T-helper 1 cell treated with Interleukin-12 subunit alpha and Interleukin-12 subunit beta and Interleukin-4 antibody, amounts not matched to agents 30 μg/mL and 1 μg/mL, for 36 hours (primary cell): ENCODE measurements around the gene JUND.
A peak's percentile ranks its signal among the peaks of the same experiment; 100 is the strongest.
"Not testable (repeated sequence)": the region's sequence is repeated elsewhere in the genome, so short reads cannot be mapped to it uniquely, and the experiment has no call there.

ENCODE experiments used
- H3K27ac Mint-ChIP-seq: one replicate; pipeline ENCODE4 v1.8.0; 2021; ENCODE audit warnings: mild to moderate bottlenecking, mixed read lengths
- H3K27me3 Mint-ChIP-seq: one replicate; pipeline ENCODE4 v1.8.0; 2021; ENCODE audit warnings: low read depth, mixed read lengths
- H3K36me3 Mint-ChIP-seq: one replicate; pipeline ENCODE4 v1.8.0; 2021; ENCODE audit warnings: low read depth, mixed read lengths
- H3K4me1 Mint-ChIP-seq: one replicate; pipeline ENCODE4 v1.8.0; 2021; ENCODE audit warnings: low read depth, mixed read lengths
- H3K4me3 Mint-ChIP-seq: one replicate; pipeline ENCODE4 v1.8.0; 2021; ENCODE audit warnings: mild to moderate bottlenecking, moderate library complexity, mixed read lengths
- H3K9me3 Mint-ChIP-seq: one replicate; pipeline ENCODE4 v1.8.0; 2021; ENCODE audit warnings: mixed read lengths

JUND gene

DNA sequence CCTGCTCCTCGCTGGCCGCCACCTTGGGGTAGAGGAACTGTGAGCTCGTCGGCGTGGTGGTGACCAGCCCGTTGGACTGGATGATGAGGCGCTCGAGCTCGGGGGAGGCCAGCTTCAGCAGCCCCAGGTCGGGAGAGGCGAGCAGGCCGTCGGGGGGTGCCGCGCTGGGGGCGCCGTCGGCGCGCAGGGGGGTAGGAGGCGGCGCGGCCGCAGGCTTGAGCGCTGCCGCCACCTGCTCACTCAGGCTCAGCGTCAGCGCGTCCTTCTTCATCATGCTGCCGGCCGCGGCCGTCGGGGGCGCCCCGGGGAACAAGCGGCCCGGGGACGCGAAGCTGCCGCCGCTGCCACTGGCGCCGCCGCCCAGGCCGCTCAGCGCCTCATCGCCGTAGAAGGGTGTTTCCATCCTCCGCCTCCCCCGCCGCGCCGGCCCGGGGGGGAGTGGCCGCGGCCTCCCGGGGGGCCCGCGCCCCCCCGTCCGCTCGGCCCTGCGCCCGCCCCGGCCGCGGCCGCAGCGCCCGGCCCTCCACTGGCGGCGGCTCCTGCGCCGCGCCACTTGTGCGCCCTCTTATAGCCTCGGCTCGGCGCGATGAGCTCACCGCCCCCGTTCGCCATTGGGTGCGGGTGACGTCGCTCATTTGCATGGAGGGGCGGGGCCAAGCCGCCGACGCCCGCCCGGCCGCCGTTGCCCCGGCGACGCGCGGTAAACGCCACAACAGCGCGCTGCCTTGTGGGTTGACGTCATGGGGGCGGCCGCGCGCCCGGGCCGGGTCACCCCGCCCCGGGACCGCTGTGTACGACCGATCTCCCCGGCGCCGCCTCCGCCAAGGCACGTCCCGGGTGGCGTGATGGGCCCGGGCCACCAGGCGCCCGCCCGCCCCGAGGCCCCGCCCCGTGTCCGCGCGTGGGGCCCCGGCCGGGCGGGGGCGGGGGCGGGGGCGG, at the start of gene JUND:
Gene JUND, minus strand, starts transcription at position 541 of the 939 bp plus-strand sequence. Its CDS starts 138 bp downstream, at position 403.
- peak within 1 kb of the TSS; percentile 90 for H3K4me3 Mint-ChIP-seq
- H3K9me3 Mint-ChIP-seq: no peaks in the 10 kb centered on the region
- H3K27me3 Mint-ChIP-seq: no peaks in the 10 kb centered on the region
- H3K36me3 Mint-ChIP-seq: peaks cover 24% of the 10 kb centered on the region
- H3K27ac Mint-ChIP-seq: peak within 1 kb of the TSS; percentile 96
- H3K4me1 Mint-ChIP-seq: peaks cover 39% of the 10 kb centered on the region

GRCh38 chr19:18330868-18331267, 49.4 kb upstream of the JUND start:
- Mint-ChIP-seq H3K9me3 (no peaks in the 10 kb centered on the region), H3K27me3 (no peaks in the 10 kb centered on the region), H3K36me3 (no peaks in the 10 kb centered on the region), H3K27ac (no peak overlapping the region), H3K4me3 (no peak overlapping the region), H3K4me1 (peaks cover 13% of the 10 kb centered on the region)

DNA sequence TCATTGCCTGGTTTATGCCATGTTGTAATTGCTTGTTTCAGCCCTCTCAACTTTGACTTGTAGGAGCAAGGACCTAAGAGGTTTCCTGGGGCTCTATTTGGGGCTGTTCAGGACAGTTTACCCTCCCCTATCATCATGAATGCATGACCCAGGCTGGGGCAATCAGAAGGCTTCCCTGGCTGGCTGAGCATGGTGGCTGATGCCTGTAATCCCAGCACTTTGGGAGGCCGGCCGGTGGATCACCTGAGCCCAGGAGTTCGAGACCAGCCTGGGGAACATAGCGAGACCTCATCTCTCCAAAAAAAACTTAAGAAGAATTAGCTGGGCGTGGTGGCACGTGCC, 47.6 kb upstream of the JUND start:
- H3K4me3 Mint-ChIP-seq: no peak overlapping the region
- H3K36me3 Mint-ChIP-seq: no peaks in the 10 kb centered on the region
- no peaks in the 10 kb centered on the region for H3K27me3 Mint-ChIP-seq
- H3K4me1 Mint-ChIP-seq: peaks cover 14% of the 10 kb centered on the region
- no peaks in the 10 kb centered on the region for H3K9me3 Mint-ChIP-seq
- H3K27ac Mint-ChIP-seq: no peak overlapping the region

GRCh38 chr19:18328340-18329034, 47.1 kb upstream of the JUND start:
- peak overlapping the region; percentile 68 for H3K4me3 Mint-ChIP-seq
- no peaks in the 10 kb centered on the region for H3K27me3 Mint-ChIP-seq
- H3K36me3 Mint-ChIP-seq: no peaks in the 10 kb centered on the region
- H3K27ac Mint-ChIP-seq: peak overlapping the region; percentile 50
- no peaks in the 10 kb centered on the region for H3K9me3 Mint-ChIP-seq
- peaks cover 18% of the 10 kb centered on the region for H3K4me1 Mint-ChIP-seq

DNA sequence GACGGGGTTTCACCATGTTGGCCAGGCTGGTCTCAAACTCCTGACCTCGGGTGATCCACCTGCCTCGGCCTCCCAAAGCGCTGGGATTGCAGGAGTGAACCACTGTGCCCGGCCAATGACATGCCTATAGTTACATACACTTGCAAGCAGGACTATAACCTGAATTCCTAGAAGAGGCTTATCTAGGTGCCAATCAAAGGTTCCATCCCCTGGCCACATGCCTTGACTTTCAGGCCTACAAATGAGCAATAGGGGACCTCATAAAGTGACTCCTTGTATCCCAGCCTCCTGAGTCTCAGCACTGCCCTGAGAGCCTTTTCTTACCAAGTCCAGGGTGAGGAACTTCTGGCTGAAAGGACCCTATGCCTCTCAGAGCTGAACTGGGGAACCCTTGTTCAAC, 45.4 kb upstream of the JUND start:
- Mint-ChIP-seq H3K36me3 (peaks cover 3% of the 10 kb centered on the region), H3K9me3 (no peaks in the 10 kb centered on the region), H3K4me1 (peaks cover 28% of the 10 kb centered on the region), H3K4me3 (no peak overlapping the region), H3K27ac (no peak overlapping the region), H3K27me3 (no peaks in the 10 kb centered on the region)

GRCh38 chr19:18324373-18324731, 42.9 kb upstream of the JUND start:
- not testable (repeated sequence) for H3K4me3 Mint-ChIP-seq, H3K27me3 Mint-ChIP-seq, H3K9me3 Mint-ChIP-seq
- peaks cover 23% of the 10 kb centered on the region for H3K36me3 Mint-ChIP-seq
- H3K27ac Mint-ChIP-seq: peak overlapping the region; percentile 90
- H3K4me1 Mint-ChIP-seq: peaks cover 46% of the 10 kb centered on the region

DNA sequence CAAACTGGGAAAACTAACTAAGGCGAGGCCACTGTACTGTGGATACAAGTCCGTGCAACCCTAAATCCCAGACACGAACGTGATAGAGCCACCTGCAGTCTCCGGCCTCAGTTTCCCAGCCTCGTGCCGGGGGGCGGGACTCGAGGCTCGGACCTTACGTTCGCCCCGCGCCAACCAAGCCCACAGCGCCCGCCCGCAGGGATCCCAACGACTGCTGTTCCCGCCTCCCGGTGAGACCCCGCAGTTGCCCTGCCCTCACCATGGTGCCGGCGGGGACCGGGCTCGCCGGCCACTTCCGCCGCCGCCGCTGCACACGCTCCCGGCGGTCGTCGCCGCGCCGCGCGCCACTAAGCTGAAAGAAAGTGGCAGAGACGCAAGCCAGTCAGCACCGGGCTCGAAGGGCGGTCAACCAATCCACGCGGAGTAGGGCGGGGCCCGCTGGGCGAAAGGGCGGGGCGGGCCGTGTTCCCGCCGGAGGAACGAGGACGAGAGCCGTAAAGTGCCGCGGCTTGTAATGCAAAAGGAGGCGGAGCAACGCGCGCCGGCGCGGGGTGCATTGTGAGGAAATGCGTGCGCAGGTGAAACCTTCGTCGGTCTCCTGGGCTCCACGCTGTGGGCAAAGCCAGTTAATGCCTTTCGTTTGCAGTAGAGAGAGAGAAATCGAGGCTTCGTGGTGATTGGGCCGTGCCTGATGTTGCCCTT, 41.5 kb upstream of the JUND start, which contains the start of gene LSM4:
Gene LSM4, minus strand, starts transcription at position 318 of the 702 bp plus-strand sequence. Its CDS starts 56 bp downstream, at position 262.
- H3K36me3 Mint-ChIP-seq: peaks cover 25% of the 10 kb centered on the region
- H3K27ac Mint-ChIP-seq: peak within 1 kb of the TSS; percentile 93
- H3K4me1 Mint-ChIP-seq: peaks cover 47% of the 10 kb centered on the region
- peak within 1 kb of the TSS; percentile 92 for H3K4me3 Mint-ChIP-seq
- H3K27me3 Mint-ChIP-seq: no peaks in the 10 kb centered on the region
- H3K9me3 Mint-ChIP-seq: no peaks in the 10 kb centered on the region

- Mint-ChIP-seq H3K9me3 (no peaks in the 10 kb centered on the region), H3K27me3 (no peaks in the 10 kb centered on the region), H3K4me3 (peak overlapping the region; percentile 92), H3K27ac (peak overlapping the region; percentile 93), H3K36me3 (peaks cover 25% of the 10 kb centered on the region), H3K4me1 (peaks cover 52% of the 10 kb centered on the region)
These were observed 40.9 kb upstream of the JUND start for GRCh38 chr19:18322318-18322758.

DNA sequence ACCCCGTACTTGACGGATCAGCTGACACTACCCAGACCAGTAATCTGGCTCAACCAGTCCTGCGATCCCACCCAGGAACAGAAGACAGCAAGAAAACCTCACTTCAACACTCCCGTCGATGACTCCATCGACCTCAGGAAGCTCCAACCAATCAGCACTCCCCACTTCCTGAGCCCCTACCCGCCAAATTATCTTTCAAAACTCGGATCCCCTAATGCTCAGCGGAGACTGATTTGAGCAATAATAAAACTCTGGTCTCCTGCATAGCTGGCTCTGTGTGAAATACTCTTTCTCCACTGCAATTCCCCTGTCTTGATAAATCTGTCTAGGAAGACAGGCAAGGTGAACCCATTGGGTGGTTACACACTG, 40.3 kb upstream of the JUND start:
- H3K4me1 Mint-ChIP-seq: peaks cover 52% of the 10 kb centered on the region
- no peaks in the 10 kb centered on the region for H3K9me3 Mint-ChIP-seq
- H3K27ac Mint-ChIP-seq: peak overlapping the region; percentile 93
- peaks cover 25% of the 10 kb centered on the region for H3K36me3 Mint-ChIP-seq
- H3K4me3 Mint-ChIP-seq: peak overlapping the region; percentile 92
- no peaks in the 10 kb centered on the region for H3K27me3 Mint-ChIP-seq

GRCh38 chr19:18320865-18321733, 39.7 kb upstream of the JUND start:
- Mint-ChIP-seq H3K27ac (peak overlapping the region; percentile 93), H3K27me3 (no peaks in the 10 kb centered on the region), H3K4me3 (peak overlapping the region; percentile 92), H3K9me3 (no peaks in the 10 kb centered on the region), H3K4me1 (peaks cover 52% of the 10 kb centered on the region), H3K36me3 (peaks cover 25% of the 10 kb centered on the region)

- no peaks in the 10 kb centered on the region for H3K27me3 Mint-ChIP-seq
- peaks cover 52% of the 10 kb centered on the region for H3K4me1 Mint-ChIP-seq
- H3K4me3 Mint-ChIP-seq: peak overlapping the region; percentile 31
- H3K9me3 Mint-ChIP-seq: no peaks in the 10 kb centered on the region
- peak overlapping the region; percentile 83 for H3K27ac Mint-ChIP-seq
- peaks cover 25% of the 10 kb centered on the region for H3K36me3 Mint-ChIP-seq
These were observed 38.2 kb upstream of the JUND start for GRCh38 chr19:18319591-18320135.

DNA sequence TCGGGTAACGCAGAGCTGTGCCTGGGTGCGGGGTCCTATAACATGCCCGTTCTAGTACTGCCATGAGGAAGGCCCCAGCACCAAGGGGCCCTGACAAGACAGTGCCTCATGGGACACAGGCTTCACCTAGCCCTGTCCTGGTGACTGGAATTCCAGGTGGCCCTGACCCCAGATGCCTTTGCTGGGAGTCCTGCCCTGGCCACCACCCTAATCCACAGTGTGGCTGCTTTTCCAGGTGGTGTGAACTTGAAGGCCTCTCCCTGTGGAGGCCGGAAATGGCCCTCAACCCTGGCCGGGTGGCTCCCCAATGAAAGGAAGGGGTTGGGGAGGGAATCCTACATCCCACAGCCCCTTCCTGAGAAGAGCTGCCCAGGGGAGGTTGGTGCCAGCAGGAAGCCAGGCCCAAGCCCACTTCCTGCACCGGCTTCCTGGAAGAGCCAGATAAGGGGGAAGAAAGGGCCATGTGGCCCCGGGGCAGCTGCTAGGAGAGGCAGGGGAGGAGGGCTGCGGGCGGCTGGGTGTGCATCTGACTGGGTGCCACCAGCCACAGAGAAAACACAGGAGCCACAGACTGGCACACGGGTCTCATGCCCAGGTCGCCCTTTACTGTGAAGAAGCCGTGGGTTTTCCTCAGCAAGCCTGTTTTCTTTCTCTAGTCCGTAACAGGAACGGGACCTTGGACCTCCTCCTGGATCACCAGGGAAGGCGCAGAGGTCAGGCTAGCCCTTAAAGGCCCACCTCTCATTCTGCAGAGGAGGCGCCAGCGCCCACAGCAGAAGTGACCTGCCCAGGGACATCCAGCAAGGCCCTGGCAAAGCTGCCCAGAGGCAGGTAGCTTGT, 36.8 kb upstream of the JUND start:
- peaks cover 44% of the 10 kb centered on the region for H3K4me1 Mint-ChIP-seq
- peaks cover 28% of the 10 kb centered on the region for H3K36me3 Mint-ChIP-seq
- no peaks in the 10 kb centered on the region for H3K27me3 Mint-ChIP-seq
- H3K27ac Mint-ChIP-seq: peak overlapping the region; percentile 93
- H3K4me3 Mint-ChIP-seq: peak overlapping the region; percentile 72
- H3K9me3 Mint-ChIP-seq: no peaks in the 10 kb centered on the region

GRCh38 chr19:18313398-18313797, 32.0 kb upstream of the JUND start:
- Mint-ChIP-seq H3K27me3 (no peaks in the 10 kb centered on the region), H3K4me1 (peaks cover 9% of the 10 kb centered on the region), H3K4me3 (no peak overlapping the region), H3K36me3 (peaks cover 3% of the 10 kb centered on the region), H3K9me3 (no peaks in the 10 kb centered on the region), H3K27ac (no peak overlapping the region)
